ENCODE measurements around the gene MTHFD1L. TPM values are rescaled to one million over a fixed set of nuclear protein-coding genes. Genes with fewer than 3 reads are reported as not detected.

MTHFD1L gene
- total and polyA plus RNA-seq, 2 of the 8 experiments (the other 6 are each of a cell fraction or from before 2014, with no cell fraction given), result 29.2 to 105 TPM

GRCh38 chr6:151012321-151013294, 147.1 kb downstream of the MTHFD1L start (continued):
- TF ChIP-seq E2F6 (IDR thresholded peaks at IDR 0.05) (no peak), POLR2AphosphoS5 (IDR thresholded peaks at IDR 0.05; ENCODE audit: low read depth, low read length) (no peak), BRCA1 (IDR thresholded peaks at IDR 0.05; ENCODE audit: low read depth, low read length) (no peak), TAF1 (IDR thresholded peaks at IDR 0.05; ENCODE audit: low read depth, low read length) (no peak), KDM4A (IDR thresholded peaks at IDR 0.05; ENCODE audit: low read depth, low read length, severe bottlenecking) (no peak)

All from H1 (cell line).